ENCODE measurements around the gene INTS7. TPM values are rescaled to one million over a fixed set of nuclear protein-coding genes. Genes with fewer than 3 reads are reported as not detected.
"Not testable (repeated sequence)": the region's sequence is repeated elsewhere in the genome, so short reads cannot be mapped to it uniquely, and the experiment has no call there.

The INTS7 gene
- polyA plus RNA-seq, 1 donor (not counting 4 experiments of a cell fraction or from before 2014, with no cell fraction given), result 27.2 TPM

DNA sequence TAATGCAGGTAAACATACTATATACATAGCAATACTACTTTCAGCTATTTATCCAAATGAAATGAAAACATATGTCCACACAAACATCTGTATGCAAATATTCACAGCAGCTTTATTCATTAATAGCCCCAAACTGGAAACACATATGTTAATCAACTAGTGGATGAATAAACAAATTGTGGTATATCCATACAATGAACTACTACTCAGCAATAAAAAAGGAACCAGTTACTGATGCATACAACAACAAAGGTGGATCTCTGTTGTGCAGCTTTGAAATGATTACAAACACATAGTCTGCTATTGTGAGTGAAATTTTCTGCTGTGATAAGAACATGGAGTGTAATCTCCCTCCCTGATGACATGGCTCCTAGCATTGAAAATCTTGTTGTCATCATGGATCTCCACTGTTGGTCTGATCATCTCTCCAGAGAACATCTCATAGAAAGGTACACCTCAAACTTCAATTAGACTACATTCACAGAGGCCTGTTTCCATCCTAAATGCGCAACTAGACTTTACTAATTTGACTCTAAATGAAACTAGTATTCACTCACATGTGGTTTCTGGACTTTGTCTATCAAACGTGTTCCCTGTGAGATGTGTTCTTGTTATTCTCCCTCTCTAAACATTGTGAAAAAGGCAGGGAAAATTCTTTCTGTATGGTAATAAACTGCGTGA is 10.7 kb downstream of the INTS7 start:
- H3K36me3 ChIP-seq (ENCODE audit: control insufficient read depth in 2 of 2, extremely low read depth in 1 of 2, insufficient read depth in 2 of 2, low read length in 2 of 2), result no peaks in the 10 kb centered on the region
- no peak overlapping the region for H3K27ac ChIP-seq (ENCODE audit: control insufficient read depth, insufficient read depth, low read length)
- dilution Hi-C loops (cut with MboI; ENCODE audit: extremely low pct_ligation_motif_present, low sequenced_read_pairs), result no loop called here
- no peak for TF ChIP-seq EZH2 (IDR thresholded peaks at IDR 0.05; ENCODE audit: low read length)
- TF ChIP-seq, protein P1, sequence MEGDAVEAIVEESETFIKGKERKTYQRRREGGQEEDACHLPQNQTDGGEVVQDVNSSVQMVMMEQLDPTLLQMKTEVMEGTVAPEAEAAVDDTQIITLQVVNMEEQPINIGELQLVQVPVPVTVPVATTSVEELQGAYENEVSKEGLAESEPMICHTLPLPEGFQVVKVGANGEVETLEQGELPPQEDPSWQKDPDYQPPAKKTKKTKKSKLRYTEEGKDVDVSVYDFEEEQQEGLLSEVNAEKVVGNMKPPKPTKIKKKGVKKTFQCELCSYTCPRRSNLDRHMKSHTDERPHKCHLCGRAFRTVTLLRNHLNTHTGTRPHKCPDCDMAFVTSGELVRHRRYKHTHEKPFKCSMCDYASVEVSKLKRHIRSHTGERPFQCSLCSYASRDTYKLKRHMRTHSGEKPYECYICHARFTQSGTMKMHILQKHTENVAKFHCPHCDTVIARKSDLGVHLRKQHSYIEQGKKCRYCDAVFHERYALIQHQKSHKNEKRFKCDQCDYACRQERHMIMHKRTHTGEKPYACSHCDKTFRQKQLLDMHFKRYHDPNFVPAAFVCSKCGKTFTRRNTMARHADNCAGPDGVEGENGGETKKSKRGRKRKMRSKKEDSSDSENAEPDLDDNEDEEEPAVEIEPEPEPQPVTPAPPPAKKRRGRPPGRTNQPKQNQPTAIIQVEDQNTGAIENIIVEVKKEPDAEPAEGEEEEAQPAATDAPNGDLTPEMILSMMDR (optimal IDR thresholded peaks at IDR 0.05 in 1 of 3, IDR thresholded peaks at IDR 0.05 in 1 of 3, conservative IDR thresholded peaks at IDR 0.05 in 1 of 3; ENCODE audit: extremely low read depth in 1 of 3, insufficient read depth in 2 of 3, low read length in 3 of 3), result no peak
- no peaks in the 10 kb centered on the region for H3K9me3 ChIP-seq (ENCODE audit: control insufficient read depth, low read depth, low read length)
- no peak for FAIRE-seq
- no peak overlapping the region for H2AFZ ChIP-seq (ENCODE audit: control insufficient read depth, low read length)
- no peak overlapping the region for H3K4me2 ChIP-seq (ENCODE audit: control insufficient read depth, extremely low read depth, insufficient read depth, low read depth, low read length)
- H3K4me1 ChIP-seq (ENCODE audit: control insufficient read depth, extremely low read depth, insufficient read depth, low read length), result peaks cover 16% of the 10 kb centered on the region
- no peaks in the 10 kb centered on the region for H4K20me1 ChIP-seq (ENCODE audit: control insufficient read depth, extremely low read depth, insufficient read depth, low read length)
- H3K4me3 ChIP-seq (ENCODE audit: control insufficient read depth in 2 of 3, extremely low read depth in 1 of 3, insufficient read depth in 2 of 3, low read depth in 1 of 3, low read length in 3 of 3), result no peak overlapping the region
- no peaks in the 10 kb centered on the region for H3K27me3 ChIP-seq (ENCODE audit: control insufficient read depth, extremely low read depth, insufficient read depth, low read length)
- no peak overlapping the region for H3K9ac ChIP-seq (ENCODE audit: control insufficient read depth, extremely low read depth, insufficient read depth, low read length)
- no peaks in the 10 kb centered on the region for H3K9me1 ChIP-seq (ENCODE audit: control insufficient read depth, extremely low read depth, insufficient read depth, low read length)
- no peak for DNase-seq (ENCODE audit: low read depth, low spot score)
- peaks cover 67% of the 10 kb centered on the region for H3K79me2 ChIP-seq (ENCODE audit: control insufficient read depth, insufficient read depth, low read length)

DNA sequence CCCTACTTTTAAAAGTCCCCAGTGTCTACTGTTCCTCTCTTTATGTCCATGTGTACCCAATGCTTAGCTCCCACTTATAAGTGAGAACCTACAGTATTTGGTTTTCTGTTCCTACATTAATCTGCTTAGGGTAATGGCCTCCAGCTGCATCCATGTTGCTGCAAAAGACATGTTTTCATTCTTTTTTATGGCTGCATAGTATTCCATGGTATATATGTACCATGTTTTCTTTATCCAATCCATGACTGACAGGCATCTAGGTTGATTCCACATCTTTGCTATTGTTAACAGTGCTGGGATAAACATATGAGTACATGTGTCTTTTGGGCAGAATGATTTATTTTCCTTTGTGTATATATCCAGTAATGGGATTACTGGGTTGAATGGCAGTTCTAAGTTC is 12.4 kb downstream of the INTS7 start:
- H3K27ac ChIP-seq (ENCODE audit: control insufficient read depth, insufficient read depth, low read length); DNase-seq (ENCODE audit: low read depth, low spot score); H3K4me2 ChIP-seq (ENCODE audit: control insufficient read depth, extremely low read depth, insufficient read depth, low read depth, low read length); H3K36me3 ChIP-seq (ENCODE audit: control insufficient read depth in 2 of 2, extremely low read depth in 1 of 2, insufficient read depth in 2 of 2, low read length in 2 of 2); H3K9me1 ChIP-seq (ENCODE audit: control insufficient read depth, extremely low read depth, insufficient read depth, low read length); H3K9me3 ChIP-seq (ENCODE audit: control insufficient read depth, low read depth, low read length); FAIRE-seq; H3K27me3 ChIP-seq (ENCODE audit: control insufficient read depth, extremely low read depth, insufficient read depth, low read length); H4K20me1 ChIP-seq (ENCODE audit: control insufficient read depth, extremely low read depth, insufficient read depth, low read length); H3K9ac ChIP-seq (ENCODE audit: control insufficient read depth, extremely low read depth, insufficient read depth, low read length); H3K4me1 ChIP-seq (ENCODE audit: control insufficient read depth, extremely low read depth, insufficient read depth, low read length); H2AFZ ChIP-seq (ENCODE audit: control insufficient read depth, low read length); dilution Hi-C loops (cut with MboI; ENCODE audit: extremely low pct_ligation_motif_present, low sequenced_read_pairs); H3K4me3 ChIP-seq (ENCODE audit: control insufficient read depth in 2 of 3, extremely low read depth in 1 of 3, insufficient read depth in 2 of 3, low read depth in 1 of 3, low read length in 3 of 3): not testable (repeated sequence)
- peaks cover 50% of the 10 kb centered on the region for H3K79me2 ChIP-seq (ENCODE audit: control insufficient read depth, insufficient read depth, low read length)

DNA sequence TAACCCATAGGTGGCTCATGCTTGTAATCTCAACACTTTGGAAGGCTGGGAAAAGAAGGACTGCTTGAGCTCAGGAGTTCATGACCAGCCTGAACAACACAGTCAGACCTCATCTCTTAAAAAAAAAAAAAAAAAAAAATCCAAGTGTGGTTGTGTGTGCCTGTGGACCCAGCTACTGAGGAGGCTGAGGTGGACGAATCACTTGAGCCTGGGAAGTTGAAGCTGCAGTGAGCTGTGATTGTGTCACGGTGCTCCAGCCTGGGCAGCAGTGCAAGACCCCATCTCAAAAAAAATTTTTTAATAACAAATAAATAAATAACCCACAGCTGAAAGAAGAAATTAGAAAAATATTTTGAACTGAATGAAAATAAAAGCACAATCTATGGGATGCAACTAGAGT is 13.8 kb downstream of the INTS7 start:
- dilution Hi-C loops (cut with MboI; ENCODE audit: extremely low pct_ligation_motif_present, low sequenced_read_pairs), result no loop called here
- FAIRE-seq (no peak), DNase-seq (ENCODE audit: low read depth, low spot score) (no peak)
- Histone ChIP-seq H3K4me3 (ENCODE audit: control insufficient read depth in 2 of 3, extremely low read depth in 1 of 3, insufficient read depth in 2 of 3, low read depth in 1 of 3, low read length in 3 of 3) (no peak overlapping the region), H3K9me1 (ENCODE audit: control insufficient read depth, extremely low read depth, insufficient read depth, low read length) (no peaks in the 10 kb centered on the region), H3K4me2 (ENCODE audit: control insufficient read depth, extremely low read depth, insufficient read depth, low read depth, low read length) (no peak overlapping the region), H3K27ac (ENCODE audit: control insufficient read depth, insufficient read depth, low read length) (no peak overlapping the region), H3K4me1 (ENCODE audit: control insufficient read depth, extremely low read depth, insufficient read depth, low read length) (no peaks in the 10 kb centered on the region), H3K9ac (ENCODE audit: control insufficient read depth, extremely low read depth, insufficient read depth, low read length) (no peak overlapping the region), H3K79me2 (ENCODE audit: control insufficient read depth, insufficient read depth, low read length) (peaks cover 38% of the 10 kb centered on the region), H3K36me3 (ENCODE audit: control insufficient read depth in 2 of 2, extremely low read depth in 1 of 2, insufficient read depth in 2 of 2, low read length in 2 of 2) (no peaks in the 10 kb centered on the region), H3K27me3 (ENCODE audit: control insufficient read depth, extremely low read depth, insufficient read depth, low read length) (no peaks in the 10 kb centered on the region), H3K9me3 (ENCODE audit: control insufficient read depth, low read depth, low read length) (no peaks in the 10 kb centered on the region), H4K20me1 (ENCODE audit: control insufficient read depth, extremely low read depth, insufficient read depth, low read length) (no peaks in the 10 kb centered on the region), H2AFZ (ENCODE audit: control insufficient read depth, low read length) (no peak overlapping the region)
- TF ChIP-seq EZH2 (IDR thresholded peaks at IDR 0.05; ENCODE audit: low read length), result no peak
- TF ChIP-seq, protein P1 (optimal IDR thresholded peaks at IDR 0.05 in 1 of 3, IDR thresholded peaks at IDR 0.05 in 1 of 3, conservative IDR thresholded peaks at IDR 0.05 in 1 of 3; ENCODE audit: extremely low read depth in 1 of 3, insufficient read depth in 2 of 3, low read length in 3 of 3), result no peak
